Measurements from ENCODE around the gene TRMU. TPM values are rescaled to one million over a fixed set of nuclear protein-coding genes. Genes with fewer than 3 reads are reported as not detected.

Gene TRMU
- total RNA-seq, 5 donors from 2014 or later (not counting 1 experiment from before 2014, with no cell fraction given) = 62.8 to 92.1 (median 77.5) TPM

DNA sequence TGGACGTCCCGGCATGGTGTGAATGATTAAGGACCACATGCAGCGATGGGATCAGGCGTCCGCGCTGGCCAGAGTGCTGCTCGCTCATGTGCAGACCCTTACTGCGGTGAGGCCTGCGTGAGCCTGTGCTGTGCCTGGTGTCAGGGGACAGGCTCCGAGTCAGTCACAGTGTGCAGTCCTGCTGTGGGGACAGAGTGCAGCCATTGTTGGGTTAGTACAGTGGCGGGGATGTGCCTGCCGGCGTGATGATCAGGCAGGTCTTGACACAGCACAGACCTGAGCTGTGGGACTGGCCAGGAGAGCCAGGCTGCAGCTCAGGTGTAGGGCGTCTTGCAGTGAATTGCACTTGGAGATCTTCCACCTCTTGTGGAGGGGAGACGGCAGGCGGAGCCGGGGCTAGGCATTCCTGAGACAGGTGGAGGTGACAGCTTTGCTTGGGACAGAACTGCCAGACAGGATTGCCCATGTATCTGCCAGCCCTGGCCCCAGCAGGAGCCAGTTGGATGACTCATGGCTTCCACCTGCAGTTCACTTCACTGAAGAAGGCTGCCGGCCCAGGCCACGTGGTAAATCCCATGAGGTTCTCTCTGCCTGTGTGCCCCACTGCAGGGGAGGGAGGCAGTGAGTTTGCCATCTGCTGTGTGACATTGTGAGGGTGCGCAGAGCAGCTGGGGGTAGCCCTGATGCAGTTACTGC lies 17.3 kb downstream of the TRMU start:
- H3K4me3 Mint-ChIP-seq = no peak overlapping the region
- 91% methylated on average over 16 of the region's 20 CpGs for WGBS (ENCODE audit: insufficient coverage)

GRCh38 chr22:46353483-46354105 lies 18.1 kb downstream of the TRMU start:
- ATAC-seq (replicated peaks in 1 of 4) (no peak), DNase-seq (no peak)
- no peak overlapping the region for H3K27ac Mint-ChIP-seq
- ChIA-PET POLR2A (interaction anchor here in 1 of 2 donors (0.6 kb wide), 1 partner anchor 10 kb away, joined by 4 read pairs; no protein-coding TSS in a partner anchor), CTCF (no interaction called here)
- H3K9me3 Mint-ChIP-seq = no peaks in the 10 kb centered on the region
- no peaks in the 10 kb centered on the region for H3K27me3 Mint-ChIP-seq
- no peaks in the 10 kb centered on the region for H3K4me1 Mint-ChIP-seq
- no peak overlapping the region for H3K4me3 Mint-ChIP-seq
- Histone ChIP-seq H3K9me3 (no peaks in the 10 kb centered on the region), H3K27ac (ENCODE audit: low read length) (no peak overlapping the region), H3K4me1 (ENCODE audit: control insufficient read depth in 1 of 2, extremely low read depth in 1 of 2, insufficient read depth in 2 of 2, low read length in 2 of 2) (no peaks in the 10 kb centered on the region), H3K4me3 (ENCODE audit: control insufficient read depth in 1 of 2, extremely low read depth in 1 of 2, low read length in 1 of 2) (no peak overlapping the region), H3K36me3 (ENCODE audit: control insufficient read depth in 2 of 2, extremely low read depth in 1 of 2, insufficient read depth in 1 of 2, low read length in 1 of 2) (peaks cover 33 to 88% of the 10 kb centered on the region in 2 donors), H3K27me3 (replicated peaks in 1 of 2; ENCODE audit: control insufficient read depth in 2 of 2, extremely low read depth in 1 of 2, insufficient read depth in 2 of 2, low read length in 1 of 2) (no peaks in the 10 kb centered on the region)
- peaks cover 44% of the 10 kb centered on the region for H3K36me3 Mint-ChIP-seq
- 97% methylated on average over 6 of the region's 8 CpGs for WGBS (ENCODE audit: insufficient coverage)

More for the DNA sequence above, 17.3 kb downstream of the TRMU start:
- Histone ChIP-seq H3K36me3 (ENCODE audit: control insufficient read depth in 2 of 2, extremely low read depth in 1 of 2, insufficient read depth in 1 of 2, low read length in 1 of 2) (peaks cover 38 to 90% of the 10 kb centered on the region in 2 donors), H3K4me3 (ENCODE audit: control insufficient read depth in 1 of 2, extremely low read depth in 1 of 2, low read length in 1 of 2) (no peak overlapping the region), H3K27ac (ENCODE audit: low read length) (no peak overlapping the region), H3K27me3 (replicated peaks in 1 of 2; ENCODE audit: control insufficient read depth in 2 of 2, extremely low read depth in 1 of 2, insufficient read depth in 2 of 2, low read length in 1 of 2) (no peaks in the 10 kb centered on the region), H3K4me1 (ENCODE audit: control insufficient read depth in 1 of 2, extremely low read depth in 1 of 2, insufficient read depth in 2 of 2, low read length in 2 of 2) (no peaks in the 10 kb centered on the region), H3K9me3 (no peaks in the 10 kb centered on the region)
- H3K27ac Mint-ChIP-seq = no peak overlapping the region
- CTCF ChIA-PET = no interaction called here
- peaks cover 48% of the 10 kb centered on the region for H3K36me3 Mint-ChIP-seq
- no peaks in the 10 kb centered on the region for H3K4me1 Mint-ChIP-seq
- H3K27me3 Mint-ChIP-seq = no peaks in the 10 kb centered on the region
- POLR2A ChIA-PET = interaction anchor here in 1 of 2 donors (0.6 kb wide), 1 partner anchor 9 kb away, joined by 4 read pairs; no protein-coding TSS in a partner anchor
- DNase-seq = no peak
- no peaks in the 10 kb centered on the region for H3K9me3 Mint-ChIP-seq
- ATAC-seq (replicated peaks in 1 of 4) = no peak

DNA sequence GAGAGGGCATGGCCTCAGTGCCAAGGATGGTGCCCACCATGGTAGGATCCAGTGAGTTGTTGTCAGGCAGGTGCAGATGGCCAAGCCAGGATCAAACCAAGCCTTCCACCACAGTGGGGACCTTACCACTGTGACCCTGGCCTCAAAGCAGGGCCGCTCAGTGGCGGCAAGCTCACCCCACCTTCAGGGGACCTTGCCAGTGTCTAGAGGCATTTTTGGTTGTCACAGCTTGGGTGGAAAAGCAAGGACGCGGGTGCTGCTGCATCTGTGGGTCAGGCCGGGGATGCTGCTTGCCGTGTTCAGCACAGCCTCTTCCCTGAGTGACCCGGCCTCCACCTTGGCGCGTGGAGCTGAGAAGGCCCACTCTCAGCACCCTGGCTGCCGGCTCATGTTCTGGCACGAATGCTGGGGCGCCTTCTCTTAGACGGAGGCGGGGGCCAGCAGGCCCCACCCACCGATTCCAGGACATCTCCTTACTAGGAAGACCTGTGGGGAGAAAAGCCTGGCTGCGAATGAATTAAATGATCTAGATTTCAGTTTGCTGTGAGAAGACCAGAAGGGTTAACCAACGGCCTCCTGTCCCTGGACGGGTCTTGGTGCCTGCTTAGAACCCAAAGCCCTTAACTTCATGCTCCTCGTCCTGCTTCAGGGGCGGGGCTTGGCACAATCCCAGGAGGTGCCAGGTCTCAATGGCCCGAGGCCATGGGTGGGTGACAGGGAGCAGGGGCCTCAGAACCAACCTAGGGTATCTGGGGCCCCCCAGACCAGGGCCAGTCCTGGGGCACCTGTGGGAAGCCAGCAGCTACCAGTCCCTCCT lies 18.9 kb downstream of the TRMU start:
- no peak overlapping the region for H3K4me3 ChIP-seq (ENCODE audit: control insufficient read depth in 1 of 2, extremely low read depth in 1 of 2, low read length in 1 of 2)
- 95% methylated on average over 13 of the region's 21 CpGs for WGBS (ENCODE audit: insufficient coverage)
- H3K36me3 ChIP-seq (ENCODE audit: control insufficient read depth in 2 of 2, extremely low read depth in 1 of 2, insufficient read depth in 1 of 2, low read length in 1 of 2) = peaks cover 27 to 87% of the 10 kb centered on the region in 2 donors
- ATAC-seq (replicated peaks in 1 of 4) (no peak), DNase-seq (no peak)
- ChIA-PET CTCF (no interaction called here), POLR2A (no interaction called here)
- H3K27ac ChIP-seq (ENCODE audit: low read length) = no peak overlapping the region
- Mint-ChIP-seq H3K27ac (no peak overlapping the region), H3K36me3 (peaks cover 48% of the 10 kb centered on the region), H3K9me3 (no peaks in the 10 kb centered on the region), H3K27me3 (no peaks in the 10 kb centered on the region), H3K4me3 (no peak overlapping the region), H3K4me1 (no peaks in the 10 kb centered on the region)
- no peaks in the 10 kb centered on the region for H3K4me1 ChIP-seq (ENCODE audit: control insufficient read depth in 1 of 2, extremely low read depth in 1 of 2, insufficient read depth in 2 of 2, low read length in 2 of 2)
- no peaks in the 10 kb centered on the region for H3K9me3 ChIP-seq
- H3K27me3 ChIP-seq (replicated peaks in 1 of 2; ENCODE audit: control insufficient read depth in 2 of 2, extremely low read depth in 1 of 2, insufficient read depth in 2 of 2, low read length in 1 of 2) = no peaks in the 10 kb centered on the region

DNA sequence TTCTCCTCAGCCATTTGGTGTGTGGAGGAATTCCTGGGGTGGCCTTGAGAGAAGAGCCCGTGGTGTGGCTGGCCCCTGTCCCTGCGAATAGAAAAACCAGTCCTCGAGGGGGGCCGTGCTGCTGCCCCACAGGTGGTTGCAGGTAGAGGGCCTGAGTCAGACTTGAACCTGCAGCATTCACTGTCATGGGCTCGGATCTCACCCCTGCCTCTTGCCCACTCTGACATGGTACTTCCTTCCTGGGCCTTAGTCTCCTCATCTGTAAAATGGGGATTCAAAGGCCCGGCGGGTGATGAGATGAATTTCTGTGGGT lies 19.4 kb downstream of the TRMU start:
- POLR2A ChIA-PET = no interaction called here
- H3K27ac Mint-ChIP-seq = no peak overlapping the region

GRCh38 chr22:46355369-46355995 lies 20.0 kb downstream of the TRMU start:
- Histone ChIP-seq H3K36me3 (ENCODE audit: control insufficient read depth in 2 of 2, extremely low read depth in 1 of 2, insufficient read depth in 1 of 2, low read length in 1 of 2) (peaks cover 22 to 76% of the 10 kb centered on the region in 2 donors), H3K4me1 (ENCODE audit: control insufficient read depth in 1 of 2, extremely low read depth in 1 of 2, insufficient read depth in 2 of 2, low read length in 2 of 2) (no peaks in the 10 kb centered on the region), H3K9me3 (no peaks in the 10 kb centered on the region), H3K27me3 (replicated peaks in 1 of 2; ENCODE audit: control insufficient read depth in 2 of 2, extremely low read depth in 1 of 2, insufficient read depth in 2 of 2, low read length in 1 of 2) (no peaks in the 10 kb centered on the region), H3K27ac (ENCODE audit: low read length) (no peak overlapping the region), H3K4me3 (ENCODE audit: control insufficient read depth in 1 of 2, extremely low read depth in 1 of 2, low read length in 1 of 2) (no peak overlapping the region)
- ChIA-PET POLR2A (no interaction called here), CTCF (no interaction called here)
- ATAC-seq (replicated peaks in 1 of 4) (peak; percentile 17 to 57 (median 53)), DNase-seq (peak in 28 of 35 experiments; percentile 22 to 77 (median 52))
- Mint-ChIP-seq H3K36me3 (peaks cover 40% of the 10 kb centered on the region), H3K27me3 (no peaks in the 10 kb centered on the region), H3K27ac (no peak overlapping the region), H3K9me3 (peaks cover 1 to 4% (median 3%) of the 10 kb centered on the region in 3 donors), H3K4me3 (no peak overlapping the region), H3K4me1 (no peaks in the 10 kb centered on the region)
- WGBS (ENCODE audit: insufficient coverage) = 70% methylated on average over 13 of the region's 22 CpGs

More for the DNA sequence above, 19.4 kb downstream of the TRMU start:
- CTCF ChIA-PET = no interaction called here
- ATAC-seq (replicated peaks in 1 of 4) (no peak), DNase-seq (no peak)
- no peak overlapping the region for H3K4me3 ChIP-seq (ENCODE audit: control insufficient read depth in 1 of 2, extremely low read depth in 1 of 2, low read length in 1 of 2)
- H3K9me3 ChIP-seq = no peaks in the 10 kb centered on the region
- no peak overlapping the region for H3K27ac ChIP-seq (ENCODE audit: low read length)
- Mint-ChIP-seq H3K4me1 (no peaks in the 10 kb centered on the region), H3K9me3 (no peaks in the 10 kb centered on the region), H3K4me3 (no peak overlapping the region), H3K36me3 (peaks cover 42% of the 10 kb centered on the region), H3K27me3 (no peaks in the 10 kb centered on the region)
- H3K4me1 ChIP-seq (ENCODE audit: control insufficient read depth in 1 of 2, extremely low read depth in 1 of 2, insufficient read depth in 2 of 2, low read length in 2 of 2) = no peaks in the 10 kb centered on the region
- no peaks in the 10 kb centered on the region for H3K27me3 ChIP-seq (replicated peaks in 1 of 2; ENCODE audit: control insufficient read depth in 2 of 2, extremely low read depth in 1 of 2, insufficient read depth in 2 of 2, low read length in 1 of 2)
- H3K36me3 ChIP-seq (ENCODE audit: control insufficient read depth in 2 of 2, extremely low read depth in 1 of 2, insufficient read depth in 1 of 2, low read length in 1 of 2) = peaks cover 26 to 82% of the 10 kb centered on the region in 2 donors
- WGBS (ENCODE audit: insufficient coverage) = 94% methylated on average over 5 of the region's 7 CpGs

DNA sequence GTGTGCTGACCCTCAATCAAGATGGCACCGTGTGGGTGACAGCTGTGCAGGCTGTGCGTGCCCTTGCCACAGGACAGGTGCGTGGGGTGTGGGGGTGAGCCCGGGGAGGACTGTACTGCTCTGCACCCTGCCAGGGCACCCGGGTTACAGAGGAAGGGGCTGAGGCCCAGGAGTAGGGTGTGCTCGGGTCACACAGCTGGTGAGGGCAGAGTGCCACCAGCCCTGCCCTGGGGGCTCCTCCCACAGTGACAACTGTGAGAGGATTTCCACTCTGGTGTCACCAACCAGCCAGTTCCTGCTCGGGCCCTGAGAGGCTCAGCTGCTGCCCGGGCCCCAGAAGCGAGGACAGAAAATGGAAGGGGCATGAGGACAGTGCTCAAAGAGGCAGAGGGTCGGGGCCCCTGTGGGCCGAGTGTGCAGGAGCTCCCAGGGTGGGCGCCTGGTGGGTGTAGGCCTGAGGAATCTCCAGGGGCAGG lies 20.5 kb downstream of the TRMU start:
- no peak overlapping the region for H3K4me3 ChIP-seq (ENCODE audit: control insufficient read depth in 1 of 2, extremely low read depth in 1 of 2, low read length in 1 of 2)
- POLR2A ChIA-PET = no interaction called here
- DNase-seq (no peak), ATAC-seq (replicated peaks in 1 of 4) (no peak)
- no peak overlapping the region for H3K4me3 Mint-ChIP-seq
- H3K36me3 Mint-ChIP-seq = peaks cover 35% of the 10 kb centered on the region
- no peaks in the 10 kb centered on the region for H3K9me3 ChIP-seq
- WGBS (ENCODE audit: insufficient coverage) = 83% methylated on average over 6 of the region's 12 CpGs
- CTCF ChIA-PET = no interaction called here
- no peak overlapping the region for H3K27ac ChIP-seq (ENCODE audit: low read length)
- H3K27me3 Mint-ChIP-seq = no peaks in the 10 kb centered on the region
- no peak overlapping the region for H3K27ac Mint-ChIP-seq
- no peaks in the 10 kb centered on the region for H3K27me3 ChIP-seq (replicated peaks in 1 of 2; ENCODE audit: control insufficient read depth in 2 of 2, extremely low read depth in 1 of 2, insufficient read depth in 2 of 2, low read length in 1 of 2)
- no peaks in the 10 kb centered on the region for H3K4me1 ChIP-seq (ENCODE audit: control insufficient read depth in 1 of 2, extremely low read depth in 1 of 2, insufficient read depth in 2 of 2, low read length in 2 of 2)
- no peaks in the 10 kb centered on the region for H3K4me1 Mint-ChIP-seq
- peaks cover 22 to 71% of the 10 kb centered on the region in 2 donors for H3K36me3 ChIP-seq (ENCODE audit: control insufficient read depth in 2 of 2, extremely low read depth in 1 of 2, insufficient read depth in 1 of 2, low read length in 1 of 2)
- H3K9me3 Mint-ChIP-seq = peaks cover 3 to 6% (median 4%) of the 10 kb centered on the region in 3 donors

Data from T-cell (primary cell).